GM21423 (cell line): ENCODE data around the gene CBX5.
"Not testable (repeated sequence)": the region's sequence is repeated elsewhere in the genome, so short reads cannot be mapped to it uniquely, and the experiment has no call there.

ENCODE experiments used
- ATAC-seq: cut with Tn5 transposase; IDR thresholded peaks from one replicate; pipeline ENCODE4 v1.9.1; 2021; ENCODE audit warnings: mild to moderate bottlenecking, moderate library complexity; ENCODE audit not compliant: unreplicated experiment

CBX5 gene

DNA sequence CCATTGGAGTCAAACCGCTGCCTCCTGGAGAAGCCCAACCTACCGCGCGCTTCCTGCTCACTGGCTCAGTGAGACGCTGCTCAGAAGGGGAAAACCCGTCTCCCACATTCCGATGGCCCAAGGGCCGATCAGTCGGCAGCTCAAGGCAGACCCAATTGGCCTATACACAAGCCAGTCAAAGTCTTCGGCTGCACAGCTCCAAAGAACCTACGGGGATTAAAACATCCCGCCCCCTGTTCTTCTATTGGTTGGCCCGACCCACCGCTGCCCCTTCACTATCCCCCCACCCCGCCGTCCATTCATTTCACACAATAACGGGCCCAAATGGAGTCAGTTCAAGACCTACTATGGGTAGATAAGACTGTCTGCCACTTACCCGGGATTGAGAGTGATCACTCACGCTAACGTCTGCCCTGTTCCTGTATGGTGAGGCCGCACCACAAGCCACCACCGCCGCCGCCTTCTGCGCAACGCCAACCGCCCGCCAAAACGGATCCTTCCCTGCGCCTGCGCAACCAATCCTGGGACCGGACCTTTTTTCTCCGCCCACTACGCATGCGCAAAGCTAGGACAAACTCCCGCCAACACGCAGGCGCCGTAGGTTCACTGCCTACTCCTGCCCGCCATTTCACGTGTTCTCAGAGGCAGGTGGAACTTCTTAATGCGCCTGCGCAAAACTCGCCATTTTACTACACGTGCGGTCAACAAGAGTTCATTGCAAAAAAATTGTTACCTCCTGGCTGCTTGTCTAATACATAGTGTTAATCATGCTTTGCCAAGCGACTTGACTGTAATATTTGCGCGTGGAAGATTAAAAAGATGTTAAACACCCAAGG, at the start of gene CBX5:
TSS of gene CBX5 (minus strand) at position 491 of the 836 bp plus-strand sequence. CDS start 22,472 bp downstream, outside the sequence.
- ATAC-seq: peak; percentile 75

DNA sequence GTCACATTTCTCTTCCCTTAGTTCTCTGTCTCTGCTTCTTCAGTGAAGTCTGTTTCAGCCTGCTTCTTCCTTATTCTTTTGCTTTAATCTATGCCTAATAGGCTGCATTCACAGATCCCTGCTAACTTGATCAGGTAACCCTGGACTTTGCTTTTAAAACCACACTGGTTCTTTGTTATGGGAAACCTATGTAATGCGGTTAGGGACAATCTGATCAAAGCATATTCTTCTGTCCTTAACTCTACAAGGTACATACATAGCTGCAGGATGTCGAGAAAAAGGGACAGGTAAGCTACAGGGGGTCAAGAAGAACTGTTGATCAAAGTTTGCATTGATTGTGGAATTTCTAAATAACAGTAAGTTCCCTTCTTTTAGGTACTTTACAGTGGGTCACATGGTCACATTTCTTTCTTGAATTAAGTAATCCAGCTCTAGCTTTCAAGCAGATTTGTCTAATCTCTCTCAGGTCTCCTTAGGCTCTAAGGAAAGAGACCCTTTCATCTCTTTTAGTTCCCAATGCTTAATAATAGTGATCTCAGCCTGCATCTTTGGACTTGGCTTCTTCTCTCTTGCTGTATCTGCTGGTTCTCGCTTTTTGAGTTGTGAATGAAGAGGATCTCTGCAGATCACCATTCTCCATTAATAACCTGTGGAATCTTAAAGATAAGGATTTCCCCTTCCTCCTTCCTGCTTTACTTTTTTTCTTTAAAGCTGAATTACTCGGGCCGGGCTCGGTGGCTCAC, 48.8 kb upstream of the CBX5 start:
- no peak for ATAC-seq

DNA sequence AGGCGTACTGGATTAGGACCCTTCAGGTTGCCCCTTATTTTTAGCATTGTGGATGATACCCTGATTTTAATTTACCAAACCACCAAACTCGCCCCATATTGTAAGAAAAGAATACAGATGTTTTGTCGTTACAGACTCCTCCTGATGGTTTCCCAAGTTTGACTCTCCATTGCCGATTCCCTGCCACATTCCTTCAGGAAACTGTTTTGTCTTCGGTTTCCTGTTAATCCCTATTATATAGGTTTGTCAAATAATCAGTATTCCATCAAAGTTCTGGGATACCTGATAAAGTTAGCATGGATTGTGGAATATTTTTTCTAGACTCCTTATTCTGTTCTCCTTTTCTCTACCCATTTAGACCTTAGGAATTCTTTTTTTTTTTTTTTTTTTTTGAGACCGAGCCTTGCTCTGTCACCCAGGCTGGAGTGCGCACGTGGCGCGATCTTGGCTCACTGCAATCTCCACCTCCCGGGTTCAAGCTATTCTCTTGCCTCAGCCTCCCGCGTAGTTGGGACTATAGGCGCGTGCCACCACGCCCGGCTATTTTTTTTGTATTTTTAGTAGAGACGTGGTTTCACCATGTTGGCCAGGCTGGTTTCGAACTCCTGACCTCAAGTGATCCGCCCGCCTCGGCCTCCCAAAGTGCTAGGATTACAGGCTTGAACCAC, 45.7 kb upstream of the CBX5 start:
- not testable (repeated sequence) for ATAC-seq

DNA sequence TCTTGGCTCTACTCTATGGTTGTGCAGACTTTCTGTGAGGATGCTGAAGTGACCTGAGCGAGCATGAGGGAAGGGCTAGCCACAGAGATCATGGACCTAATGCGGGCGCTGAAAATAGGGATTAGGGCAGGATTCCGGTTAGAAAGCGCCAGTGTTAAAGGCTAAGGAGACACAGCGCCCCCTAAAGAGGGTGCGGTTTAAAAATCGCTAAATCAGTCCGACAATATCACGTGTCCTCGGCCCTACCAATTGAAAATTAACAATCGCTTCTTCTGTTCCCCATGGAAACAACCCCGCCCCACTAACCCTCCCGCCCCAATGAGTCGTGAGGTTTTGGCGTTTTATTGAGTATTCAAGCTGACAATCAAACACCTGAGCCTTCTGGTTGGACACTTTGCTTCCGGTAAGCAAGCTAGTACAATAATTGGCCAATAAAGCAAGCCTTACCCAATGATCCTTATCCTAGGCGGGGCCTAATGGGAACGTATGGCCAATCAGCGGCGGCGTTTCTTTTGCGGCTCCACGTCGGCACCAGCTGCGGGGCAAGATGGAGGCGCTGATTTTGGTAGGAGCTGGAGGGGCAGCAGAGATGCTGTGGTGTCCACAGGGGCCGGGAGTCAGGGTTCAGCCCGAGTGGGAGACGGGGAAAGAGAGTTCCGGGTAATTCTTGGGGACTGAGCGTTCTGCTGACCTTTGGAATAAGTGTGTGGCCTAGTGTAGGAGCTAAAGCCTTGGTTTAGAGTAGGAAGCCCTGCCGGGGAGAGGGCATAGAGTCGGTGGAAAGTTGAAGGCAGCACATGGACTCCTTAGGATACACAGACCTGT, 44.9 kb upstream of the CBX5 start, which contains the start of gene COPZ1:
TSS of gene COPZ1 (plus strand) at position 515 of the 825 bp plus-strand sequence. CDS start at position 548, 33 bp downstream.
- ATAC-seq: peak; percentile 98

DNA sequence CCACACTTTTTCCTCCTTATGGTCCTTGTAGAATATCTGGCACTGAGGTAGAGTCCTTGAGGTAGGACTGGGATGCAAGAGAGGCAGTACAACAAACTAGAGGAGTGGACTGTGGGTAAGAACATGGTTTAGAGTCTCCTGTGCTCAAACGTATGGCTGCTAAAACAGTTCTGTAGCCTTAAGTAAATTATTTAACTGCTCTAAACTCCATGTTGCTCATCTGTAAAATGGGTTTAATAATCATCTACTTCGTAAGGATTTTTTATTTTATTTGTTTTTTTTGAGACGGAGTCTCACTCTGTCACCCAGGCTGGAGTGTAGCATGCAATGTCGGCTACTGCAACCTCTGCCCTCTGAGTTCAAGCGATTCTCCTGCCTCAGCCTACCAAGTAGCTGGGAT, 41.4 kb upstream of the CBX5 start:
- ATAC-seq: no peak

DNA sequence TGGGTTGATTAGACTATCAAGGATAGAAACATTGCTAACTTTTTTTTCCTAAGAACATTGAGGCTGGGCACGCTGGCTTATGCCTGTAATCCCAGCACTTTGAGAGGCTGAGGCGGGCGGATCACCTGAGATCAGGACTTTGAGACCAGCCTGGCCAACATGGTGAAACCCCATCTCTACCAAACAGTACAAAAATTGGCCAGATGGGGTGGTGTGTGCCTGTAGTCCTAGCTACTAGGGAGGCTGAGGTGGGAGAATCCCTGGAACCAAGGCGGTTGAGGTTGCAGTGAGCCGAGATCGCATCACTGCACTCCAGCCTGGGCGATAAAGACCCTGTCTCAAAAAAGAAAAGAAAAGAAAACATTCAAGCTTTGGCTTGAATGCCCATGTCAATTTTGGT, 32.4 kb upstream of the CBX5 start:
- not testable (repeated sequence) for ATAC-seq

DNA sequence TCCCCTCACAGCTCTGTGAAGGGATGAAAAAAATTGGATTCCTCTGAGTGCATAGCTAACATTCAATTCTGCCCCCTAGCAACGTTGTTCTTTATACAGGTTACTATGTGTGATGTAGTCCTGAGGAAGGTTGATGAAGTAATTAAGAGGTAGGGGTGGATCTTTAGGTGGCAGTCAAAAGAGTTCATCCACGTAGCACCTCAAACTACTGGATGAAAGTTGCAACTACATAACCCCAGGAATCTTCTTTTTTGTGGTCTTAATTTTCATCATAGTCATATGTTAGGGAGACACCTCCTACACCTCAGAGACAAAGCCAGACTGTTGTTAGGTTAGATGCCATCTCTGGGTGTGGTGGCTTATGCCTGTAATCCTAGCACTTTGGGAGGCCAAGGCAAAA, 31.1 kb upstream of the CBX5 start:
- no peak for ATAC-seq

DNA sequence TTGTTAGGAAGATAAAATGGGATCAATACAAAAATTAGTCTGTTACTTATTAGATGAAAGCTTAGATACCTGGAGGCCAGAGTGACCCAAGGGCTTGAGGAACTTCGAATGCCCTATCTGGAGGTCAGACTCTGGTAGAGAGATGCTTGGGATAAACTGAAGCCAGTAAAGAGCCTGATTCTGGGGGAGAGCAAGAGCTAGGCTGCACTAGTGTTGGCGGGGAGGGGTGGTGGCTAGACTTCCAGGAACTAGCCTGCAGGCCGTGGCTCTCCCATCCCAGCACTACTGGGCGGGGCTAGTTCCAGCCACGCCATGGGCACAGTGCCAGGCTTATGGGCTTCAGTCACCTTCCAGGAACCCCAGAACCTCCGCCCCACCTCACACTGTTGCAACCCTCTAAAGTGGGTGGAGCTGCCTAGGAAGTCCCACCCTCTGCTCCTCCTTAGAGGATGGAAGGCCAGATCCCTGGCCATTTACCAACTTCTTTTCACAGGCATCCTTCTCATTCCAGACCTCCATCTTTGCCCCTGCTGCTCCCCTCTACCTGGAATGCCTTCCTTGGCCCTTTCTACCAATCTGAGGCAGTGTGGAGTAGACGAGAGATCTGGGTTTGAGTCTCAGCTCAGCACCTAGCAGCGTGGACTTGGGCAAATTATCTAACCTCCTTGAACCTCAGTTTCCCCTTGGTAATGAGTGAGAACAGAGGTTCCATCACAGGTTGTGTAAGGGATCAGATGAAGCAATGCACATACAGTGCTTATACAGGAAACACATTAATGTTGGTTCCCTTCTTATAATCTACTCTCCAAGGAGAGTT, 27.2 kb upstream of the CBX5 start:
- ATAC-seq: no peak

DNA sequence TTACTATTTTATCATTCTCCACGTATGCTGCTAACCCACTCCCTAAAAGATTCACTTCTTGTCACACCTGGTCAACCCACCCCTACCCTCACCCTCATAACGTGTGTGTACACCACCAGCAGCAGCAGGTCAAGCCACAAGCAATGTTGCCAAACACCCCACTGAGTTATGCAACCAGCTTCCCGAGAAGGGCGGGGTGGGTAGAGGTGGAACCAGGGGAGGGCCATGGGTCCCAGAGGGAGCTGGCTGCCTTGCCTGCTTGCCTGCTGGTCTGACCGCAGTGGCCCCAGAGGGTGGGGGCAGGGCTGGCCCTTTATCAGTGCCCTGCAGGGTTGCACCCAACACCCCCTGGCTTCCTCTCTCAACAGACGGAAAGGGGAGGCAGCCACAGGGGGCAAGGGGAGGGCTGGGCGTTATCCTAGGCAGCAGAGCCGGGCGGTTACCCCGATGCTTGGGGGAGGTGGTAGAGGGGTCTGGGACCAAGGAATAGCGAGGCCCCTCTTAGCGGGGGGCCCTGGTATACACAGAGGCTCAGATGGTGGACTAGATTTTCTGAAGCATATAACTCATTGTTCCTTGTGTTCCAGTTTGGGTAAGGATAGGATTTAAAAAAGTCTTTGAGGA, 24.4 kb upstream of the CBX5 start:
- ATAC-seq: no peak

DNA sequence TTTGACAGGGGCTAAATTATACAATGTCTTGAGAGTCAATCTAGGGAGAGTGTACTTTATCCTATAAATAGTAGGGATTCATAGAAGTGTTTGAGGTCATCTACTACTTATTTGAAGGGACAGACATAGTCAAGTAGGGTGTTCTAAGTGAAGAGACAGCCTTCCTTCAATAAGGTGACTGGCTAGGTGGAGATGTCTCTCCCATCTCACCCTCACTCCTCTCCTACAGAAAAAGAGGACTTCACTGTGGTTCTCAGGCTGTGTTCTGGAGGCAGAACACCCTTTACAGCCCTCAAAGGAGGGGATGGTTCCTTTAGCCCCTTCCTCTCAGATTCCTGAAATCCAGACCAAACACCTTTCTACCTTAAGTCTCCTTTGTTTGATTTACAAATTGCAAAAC, 23.7 kb upstream of the CBX5 start:
- ATAC-seq: no peak

DNA sequence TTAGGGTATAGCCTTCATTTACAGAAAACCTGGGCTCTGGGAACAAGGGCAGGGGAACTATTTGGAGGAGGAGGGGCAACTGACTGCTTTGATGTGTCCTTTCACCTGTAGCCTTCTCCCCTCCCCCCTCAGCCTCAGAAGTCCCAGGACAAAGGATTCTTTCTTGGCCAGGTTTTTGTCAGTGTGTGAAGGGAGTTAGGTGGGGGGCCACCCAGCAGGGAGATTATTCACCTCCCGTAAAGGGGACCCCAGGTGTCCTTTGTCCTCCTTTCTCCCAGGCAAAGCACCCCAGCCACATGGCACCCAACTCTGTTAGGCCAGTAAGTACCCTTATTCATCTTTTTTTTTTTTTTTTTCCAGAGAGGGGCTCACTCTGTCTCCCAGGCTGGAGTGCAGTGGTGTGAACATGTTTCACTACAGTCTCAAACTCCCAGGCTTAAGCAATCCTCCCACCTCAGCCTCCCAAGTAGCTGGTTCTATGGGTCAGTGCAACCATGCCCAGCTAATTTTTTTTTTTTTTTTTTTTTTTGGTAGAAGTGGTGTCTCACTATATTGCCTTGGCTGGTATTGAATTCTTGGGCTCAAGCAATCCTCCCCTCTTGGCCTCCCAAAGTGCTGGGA, 21.6 kb upstream of the CBX5 start:
- no peak for ATAC-seq

DNA sequence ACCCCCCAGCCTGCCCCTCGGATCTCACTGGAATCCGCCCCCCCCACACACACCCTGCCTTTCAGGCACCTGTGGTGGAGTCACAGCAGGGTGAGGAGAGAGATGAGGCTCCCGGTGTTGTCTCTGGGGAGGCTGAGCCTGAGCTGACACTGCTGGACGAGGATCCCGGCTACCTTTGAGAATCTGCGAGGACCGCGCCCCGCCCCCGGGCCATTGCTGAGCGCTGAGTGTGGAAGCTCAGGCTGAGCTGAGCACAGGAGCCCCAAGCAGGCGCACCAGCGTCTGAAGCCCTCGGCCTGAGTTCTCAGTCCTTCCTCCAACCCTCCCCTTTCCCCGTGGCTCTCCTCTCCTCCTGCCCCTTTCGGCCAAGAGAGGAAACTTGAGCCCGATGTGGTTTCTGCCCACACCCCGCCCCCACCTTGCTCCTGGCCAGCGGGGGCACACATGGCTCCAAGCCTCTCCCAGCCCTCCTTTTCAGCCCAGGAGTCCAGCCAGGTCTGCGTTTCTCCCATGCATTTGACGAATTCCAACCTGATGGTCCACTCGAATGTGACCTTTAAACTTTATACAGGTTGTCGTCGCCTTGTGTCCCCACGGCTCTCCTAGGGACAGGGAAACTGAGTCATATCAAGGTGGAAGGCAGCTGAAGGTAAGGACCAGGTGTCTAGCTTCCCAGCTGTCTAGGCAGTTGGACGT, 21.0 kb upstream of the CBX5 start, which contains the start of gene NFE2:
TSS of gene NFE2 (minus strand) at position 284 of the 696 bp plus-strand sequence. CDS start 5,767 bp downstream, outside the sequence.
- no peak for ATAC-seq

DNA sequence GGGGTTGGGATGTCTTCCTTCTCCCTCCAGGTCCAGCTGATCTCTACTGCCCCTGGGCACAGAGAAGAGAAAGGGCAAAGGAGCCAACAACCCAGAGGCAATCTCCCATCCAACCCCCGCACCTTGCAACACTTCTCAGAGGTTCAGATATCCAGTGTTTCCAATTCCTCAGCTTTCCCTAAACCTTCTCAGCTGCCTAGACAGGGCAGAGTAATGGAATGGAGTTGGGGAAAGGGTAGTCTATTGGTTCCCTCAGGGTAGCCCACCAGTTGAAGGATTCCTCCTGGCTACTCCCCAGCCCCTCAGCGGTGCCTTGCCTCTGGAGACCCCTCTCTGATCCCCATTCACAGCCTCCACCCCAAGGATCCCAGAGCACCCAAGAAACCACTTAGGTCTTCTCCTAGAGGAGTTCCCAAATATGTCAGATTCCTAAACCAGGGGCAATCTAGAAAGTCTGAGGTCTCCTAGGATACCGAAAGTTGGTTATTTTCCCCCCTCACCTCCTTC, 20.4 kb upstream of the CBX5 start:
- no peak for ATAC-seq

DNA sequence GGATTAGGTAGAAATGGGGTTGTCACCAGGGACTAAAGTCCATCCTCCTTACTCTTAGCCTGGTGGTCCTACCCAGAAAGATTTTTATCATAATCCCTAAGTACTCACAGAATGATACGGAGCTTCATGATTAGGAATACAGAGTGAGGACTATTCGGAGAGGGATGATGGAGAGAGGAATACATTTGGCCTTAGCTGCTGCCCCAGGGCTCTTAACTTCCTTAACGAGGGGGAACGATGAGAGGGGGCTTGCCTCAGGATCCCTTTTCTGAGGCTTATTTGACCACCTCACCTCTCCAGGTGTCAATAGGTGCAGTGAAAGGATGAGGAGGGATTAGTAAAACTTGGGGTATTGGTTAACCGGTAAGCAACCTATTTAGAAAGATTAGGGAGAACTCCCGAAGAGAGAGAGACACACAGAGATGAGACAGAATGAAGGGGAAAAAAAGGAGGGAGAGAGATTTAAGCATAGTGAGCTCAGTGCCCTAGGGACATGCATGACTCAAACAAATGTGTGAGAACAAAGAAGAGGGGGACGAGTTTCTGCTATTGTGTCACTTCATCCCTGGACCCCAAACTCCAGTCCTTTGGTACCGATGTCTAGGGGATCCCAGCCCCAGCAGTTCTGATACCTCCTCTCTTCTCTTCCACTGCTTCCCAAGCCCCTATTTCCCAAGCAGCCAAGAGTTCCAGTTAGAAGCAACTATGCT, 19.7 kb upstream of the CBX5 start:
- ATAC-seq: no peak

DNA sequence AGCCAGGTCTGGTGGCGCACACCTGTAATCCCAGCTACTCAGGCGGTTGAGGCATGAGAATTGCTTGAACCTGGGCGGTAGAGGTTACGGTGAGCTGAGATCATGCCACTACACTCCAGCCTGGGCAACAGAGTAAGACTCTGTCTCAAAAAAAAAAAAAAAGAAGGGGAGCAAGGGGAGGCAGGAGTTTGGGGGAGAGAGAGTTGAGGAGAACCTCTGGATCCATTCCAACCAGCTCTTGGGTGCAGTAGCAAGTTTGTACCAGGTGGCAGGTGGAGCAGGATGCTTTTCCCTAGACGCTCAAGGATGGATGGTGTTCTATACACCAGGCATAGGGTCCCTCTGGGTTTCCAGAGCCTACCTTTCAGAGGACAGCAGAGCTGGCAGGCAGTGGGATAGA, 19.0 kb upstream of the CBX5 start:
- ATAC-seq: no peak

DNA sequence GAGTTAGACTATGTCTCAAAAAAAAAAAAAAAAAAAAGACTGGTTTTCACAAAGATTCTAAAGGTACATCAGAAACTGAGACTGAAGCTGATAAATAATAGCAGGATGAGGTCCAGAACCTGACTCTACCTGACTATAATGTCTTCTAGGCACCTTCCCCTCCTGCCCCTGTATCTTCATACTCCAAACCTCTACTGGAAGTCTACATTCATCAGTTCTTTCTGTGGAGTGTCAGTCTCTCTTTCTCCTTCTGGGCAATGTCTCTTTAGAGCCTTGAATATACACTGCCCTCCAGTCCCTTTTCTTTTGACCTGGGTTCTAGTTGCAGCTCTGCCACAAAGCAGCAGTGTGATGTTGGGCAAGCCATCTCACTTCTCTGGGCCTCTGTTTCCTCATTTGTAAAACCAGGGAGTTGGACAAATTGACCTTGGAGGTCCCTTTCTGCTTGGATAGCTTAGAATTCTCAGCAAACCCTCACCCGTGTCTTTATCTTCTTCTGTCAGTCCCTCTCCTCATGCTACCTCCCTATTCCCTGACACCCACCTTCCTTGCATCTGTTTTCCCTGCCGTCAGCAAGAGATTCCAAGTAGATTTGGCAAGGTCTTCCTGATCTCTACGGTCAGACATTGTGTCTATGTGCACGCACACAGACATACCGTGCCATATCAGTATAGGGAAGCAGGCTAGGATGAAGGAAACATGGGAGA, 16.6 kb upstream of the CBX5 start:
- no peak for ATAC-seq
